Measurements from ENCODE around the gene SRP14. TPM values are rescaled to one million over a fixed set of nuclear protein-coding genes. Genes with fewer than 3 reads are reported as not detected.

Gene SRP14
- total and polyA plus RNA-seq, 12 donors = 173 to 989 (median 333) TPM

GRCh38 chr15:40064231-40064894, 25.4 kb upstream of the SRP14 start:
- H3K9me3 ChIP-seq (replicated peaks in 1 of 3) = no peaks in the 10 kb centered on the region
- DNase-seq = no peak
- 85 to 93% (median 88%) methylated on average over 7 to 8 of the region's 8 CpGs for WGBS, 4 donors
- no peaks in the 10 kb centered on the region for H3K36me3 ChIP-seq (replicated peaks in 1 of 2)
- H3K27ac ChIP-seq = no peak overlapping the region
- intact Hi-C loops (cut with DNase I) = no loop called here
- H3K4me1 ChIP-seq (replicated peaks in 1 of 2) = peaks cover 19 to 23% of the 10 kb centered on the region in 2 donors
- H3K4me3 ChIP-seq = no peak overlapping the region
- H3K27me3 ChIP-seq = no peaks in the 10 kb centered on the region
- TF ChIP-seq CTCF (IDR thresholded peaks at IDR 0.05) = no peak
- no peak for TF ChIP-seq POLR2A (IDR thresholded peaks at IDR 0.05)

GRCh38 chr15:40063563-40064011, 24.6 kb upstream of the SRP14 start:
- Histone ChIP-seq H3K36me3 (replicated peaks in 1 of 2) (no peaks in the 10 kb centered on the region), H3K27ac (no peak overlapping the region), H3K9me3 (replicated peaks in 1 of 3) (no peaks in the 10 kb centered on the region), H3K4me3 (no peak overlapping the region), H3K27me3 (no peaks in the 10 kb centered on the region), H3K4me1 (replicated peaks in 1 of 2) (peaks cover 12 to 16% of the 10 kb centered on the region in 2 donors)
- no peak for DNase-seq
- WGBS, 4 donors = 81 to 100% (median 98%) methylated on average over 1 to 2 of the region's 2 CpGs
- intact Hi-C loops (cut with DNase I) = no loop called here
- TF ChIP-seq CTCF (IDR thresholded peaks at IDR 0.05) = no peak
- no peak for TF ChIP-seq POLR2A (IDR thresholded peaks at IDR 0.05)

- Histone ChIP-seq H3K27me3 (no peaks in the 10 kb centered on the region), H3K9me3 (replicated peaks in 1 of 3) (no peaks in the 10 kb centered on the region), H3K4me1 (replicated peaks in 1 of 2) (peaks cover 6 to 12% of the 10 kb centered on the region in 2 donors), H3K27ac (no peak overlapping the region), H3K4me3 (no peak overlapping the region), H3K36me3 (replicated peaks in 1 of 2) (no peaks in the 10 kb centered on the region)
- 89 to 95% (median 93%) methylated on average over 9 to 10 of the region's 10 CpGs for WGBS, 4 donors
- no peak for DNase-seq
- intact Hi-C loops (cut with DNase I) = no loop called here
- no peak for TF ChIP-seq POLR2A (IDR thresholded peaks at IDR 0.05)
- no peak for TF ChIP-seq CTCF (IDR thresholded peaks at IDR 0.05)
Measured at GRCh38 chr15:40062816-40063562, 24.0 kb upstream of the SRP14 start.

- no peak overlapping the region for H3K4me3 ChIP-seq
- H3K9me3 ChIP-seq (replicated peaks in 1 of 3) = no peaks in the 10 kb centered on the region
- peaks cover 0 to 3% of the 10 kb centered on the region in 2 donors for H3K4me1 ChIP-seq (replicated peaks in 1 of 2)
- TF ChIP-seq POLR2A (IDR thresholded peaks at IDR 0.05) = no peak
- TF ChIP-seq CTCF (IDR thresholded peaks at IDR 0.05) = no peak
- intact Hi-C loops (cut with DNase I) = no loop called here
- H3K27ac ChIP-seq = no peak overlapping the region
- peak in 2 of 7 donors; percentile 1 to 36 for DNase-seq
- WGBS, 4 donors = 93 to 97% (median 95%) methylated on average over 15 of the region's 15 CpGs
- H3K36me3 ChIP-seq (replicated peaks in 1 of 2) = no peaks in the 10 kb centered on the region
- no peaks in the 10 kb centered on the region for H3K27me3 ChIP-seq
Measured at GRCh38 chr15:40061212-40061901, 22.4 kb upstream of the SRP14 start.

All from adrenal gland (tissue), 12 donors.